Psoas muscle (tissue), 8 donors: ENCODE measurements around the gene PEX11G. TPM values are rescaled to one million over a fixed set of nuclear protein-coding genes. Genes with fewer than 3 reads are reported as not detected.
"Not testable (repeated sequence)": the region's sequence is repeated elsewhere in the genome, so short reads cannot be mapped to it uniquely, and the experiment has no call there.

Experiments
- ATAC-seq, 4 donors: fragments of 200-7000 bp; cut with Tn5 transposase; one replicate each; pipeline ENCODE4 v1.9.1; 2020; ENCODE audit warnings: moderate library complexity in 3 of 4, mild to moderate bottlenecking in 2 of 4
- DNase-seq, 2 donors: peaks; one replicate each; pipeline ENCODE4 v3.0.0-alpha.2; 2020
- H3K27ac ChIP-seq: fragments of 200-600 bp; one replicate; pipeline ENCODE4 v1.8.0; 2022
- H3K27me3 ChIP-seq, 3 donors: fragments of 200-600 bp in 1 of 3; one replicate each; pipeline versions ENCODE4 v1.6.1 to v1.8.0; 2013 to 2022; ENCODE audit warnings: low read length in 2 of 3, mild to moderate bottlenecking in 2 of 3, moderate library complexity in 1 of 3; ENCODE audit not compliant: insufficient read depth in 3 of 3
- H3K36me3 ChIP-seq, 2 donors: fragments of 200-600 bp in 1 of 2; one replicate each; pipeline versions ENCODE4 v1.6.1 to v1.8.0; 2013 to 2022; ENCODE audit warnings: low read depth in 1 of 2, mild to moderate bottlenecking in 1 of 2, moderate library complexity in 1 of 2; ENCODE audit not compliant: insufficient read depth in 1 of 2
- H3K4me1 ChIP-seq: fragments of 200-600 bp; one replicate; pipeline ENCODE4 v1.8.0; 2022
- H3K4me3 ChIP-seq: fragments of 200-600 bp; one replicate; pipeline ENCODE4 v1.8.0; 2022; ENCODE audit warnings: mild to moderate bottlenecking
- H3K9me3 ChIP-seq: fragments of 200-600 bp; one replicate; pipeline ENCODE4 v1.8.0; 2022
- CTCF ChIP-seq: fragments of 200-600 bp; IDR thresholded peaks from one replicate; pipeline ENCODE4 v1.8.0; 2022; ENCODE audit warnings: antibody characterized with exemption
- WGBS, 3 donors: extraction: QIAGEN DNeasy Blood & Tissue Kit; methylation state at CpG; one replicate each; pipeline versions ENCODE4 v1.1.6 to v1.1.7; 2013; 5-methylcytosine and 5-hydroxymethylcytosine counted together
- intact Hi-C, 2 donors: fragments of 100-400 bp; cut with DNase I; formaldehyde crosslinking; loops; one replicate each; pipeline versions ENCODE4 v1.11.0 to v1.14.2; 2022
- polyA plus RNA-seq, 3 donors: library from polyadenylated mRNA; stranded (reverse); fragments of 200-250 nt; gene quantifications; one replicate each; pipeline ENCODE4 v1.2.3, GENCODE V29; 2013
- total RNA-seq, 4 donors: library from RNA; stranded (reverse); fragmentation: NEBNext Ultra II Directional in 2 of 4; extraction: Animal tissue kit (Norgen Biotek cat#: 25700) in 2 of 4; gene quantifications; one replicate each; pipeline versions ENCODE4 v1.2.1 to v1.2.4, GENCODE V29; 2021 to 2023
- donor health status: healthy with polysubstance abuse.
- donor health status: DM: no; HTN: no; CAD: no; lungs with moderate emphysema.
- donor health status: Bipolar disorder and iron deficiency.
- donor health status: healthy.
- donor health status: DM: yes; HTN: yes; CAD: no.
- donor health status: DM: no; HTN: no; CAD: no.
- donor health status: DM: no; HTN: no; CAD: no.
- donor health status: DM: yes; HTN: yes; CAD: no.

Gene PEX11G
- total and polyA plus RNA-seq, 7 donors, result 1.0 to 1.4 (median 1.1) TPM

GRCh38 chr19:7455600-7456296 lies 33.1 kb downstream of the PEX11G start:
- intact Hi-C loops, result no loop called here
- 89 to 98% (median 91%) methylated on average over 14 of the region's 14 CpGs for WGBS, 3 donors
- ATAC-seq, result no peak

GRCh38 chr19:7454998-7455397 lies 33.8 kb downstream of the PEX11G start:
- Histone ChIP-seq H3K36me3 (peaks cover 0 to 59% of the 10 kb centered on the region in 2 donors), H3K27ac (no peak overlapping the region), H3K4me1 (no peaks in the 10 kb centered on the region), H3K4me3 (no peak overlapping the region), H3K9me3 (no peaks in the 10 kb centered on the region), H3K27me3 (no peaks in the 10 kb centered on the region)
- no peak for ATAC-seq
- TF ChIP-seq CTCF, result no peak
- WGBS, 3 donors, result 97 to 98% (median 98%) methylated on average over 8 of the region's 8 CpGs
- intact Hi-C loops, result no loop called here
- no peak for DNase-seq

More at GRCh38 chr19:7455600-7456296, 33.1 kb downstream of the PEX11G start:
- no peak for DNase-seq
- Histone ChIP-seq H3K4me1 (no peaks in the 10 kb centered on the region), H3K27ac (no peak overlapping the region), H3K9me3 (no peaks in the 10 kb centered on the region), H3K4me3 (no peak overlapping the region), H3K27me3 (no peaks in the 10 kb centered on the region), H3K36me3 (peaks cover 0 to 66% of the 10 kb centered on the region in 2 donors)
- TF ChIP-seq CTCF, result no peak

GRCh38 chr19:7450243-7451223 lies 38.3 kb downstream of the PEX11G start:
- H3K27me3 ChIP-seq, result no peaks in the 10 kb centered on the region
- no peak for DNase-seq
- H3K4me1 ChIP-seq, result no peaks in the 10 kb centered on the region
- no peak overlapping the region for H3K4me3 ChIP-seq
- no peak for ATAC-seq
- intact Hi-C loops, result no loop called here
- no peaks in the 10 kb centered on the region for H3K9me3 ChIP-seq
- no peak for TF ChIP-seq CTCF
- 85% methylated on average over 53 of the region's 53 CpGs for WGBS, 3 donors
- H3K27ac ChIP-seq, result no peak overlapping the region
- peaks cover 0 to 66% of the 10 kb centered on the region in 2 donors for H3K36me3 ChIP-seq

- intact Hi-C loops, H3K4me1 ChIP-seq, ATAC-seq, H3K27ac ChIP-seq, DNase-seq, H3K9me3 ChIP-seq, H3K4me3 ChIP-seq, H3K27me3 ChIP-seq: not testable (repeated sequence)
- peaks cover 3 to 69% of the 10 kb centered on the region in 2 donors for H3K36me3 ChIP-seq
- WGBS, 3 donors, result 89 to 99% (median 98%) methylated on average over 6 of the region's 6 CpGs
Observed at GRCh38 chr19:7449391-7450070, 39.3 kb downstream of the PEX11G start.
